HG02943 (cell line): ENCODE measurements around the gene ZP1.

Source experiments
- ATAC-seq: cut with Tn5 transposase; IDR thresholded peaks from one replicate; pipeline ENCODE4 v1.9.1; 2021; ENCODE audit warnings: mild to moderate bottlenecking, low read depth, moderate library complexity; ENCODE audit not compliant: unreplicated experiment

ZP1 gene

DNA sequence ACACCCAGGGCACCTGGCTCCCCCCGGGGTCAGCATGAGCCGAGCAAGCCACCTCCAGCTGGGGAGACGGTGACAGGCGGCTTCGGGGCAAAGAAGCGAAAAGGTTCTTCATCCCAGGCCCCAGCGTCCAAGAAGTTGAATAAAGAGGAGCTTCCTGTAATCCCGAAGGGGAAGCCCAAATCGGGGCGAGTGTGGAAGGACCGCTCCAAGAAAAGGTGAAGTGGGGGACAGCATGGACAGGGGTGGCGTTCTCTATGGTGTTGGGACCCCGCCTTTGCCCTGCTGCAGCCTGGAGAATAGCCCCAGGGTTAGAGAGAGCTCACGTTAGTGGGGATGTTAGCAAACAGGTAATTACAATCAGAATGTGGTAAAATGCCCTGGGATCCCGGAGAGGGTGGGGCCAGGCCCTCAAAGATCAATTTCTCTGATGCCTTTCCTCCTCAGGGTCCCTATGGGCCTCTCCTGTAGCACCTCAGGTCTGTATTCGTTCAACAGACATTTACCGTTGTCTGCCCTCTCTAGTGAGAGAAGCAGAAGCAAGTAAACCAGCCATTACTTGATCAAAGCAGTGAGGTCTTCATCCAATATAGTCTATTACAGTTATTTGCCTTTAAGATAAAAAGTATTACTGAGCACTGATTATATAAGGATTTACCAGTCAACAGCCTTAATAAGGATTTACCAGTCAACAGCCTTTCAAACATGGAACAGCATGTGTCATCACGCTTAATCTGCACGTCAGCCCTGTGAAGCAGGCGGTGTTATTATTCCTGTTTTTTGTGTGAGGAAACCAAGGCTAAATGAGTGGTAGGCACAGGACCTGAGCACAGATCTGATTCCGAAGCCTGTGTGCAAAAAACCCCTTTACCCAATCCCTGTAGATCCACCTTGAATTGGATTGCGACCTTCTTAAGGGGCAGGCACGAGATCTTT lies 24.4 kb upstream of the ZP1 start:
- no peak for ATAC-seq

DNA sequence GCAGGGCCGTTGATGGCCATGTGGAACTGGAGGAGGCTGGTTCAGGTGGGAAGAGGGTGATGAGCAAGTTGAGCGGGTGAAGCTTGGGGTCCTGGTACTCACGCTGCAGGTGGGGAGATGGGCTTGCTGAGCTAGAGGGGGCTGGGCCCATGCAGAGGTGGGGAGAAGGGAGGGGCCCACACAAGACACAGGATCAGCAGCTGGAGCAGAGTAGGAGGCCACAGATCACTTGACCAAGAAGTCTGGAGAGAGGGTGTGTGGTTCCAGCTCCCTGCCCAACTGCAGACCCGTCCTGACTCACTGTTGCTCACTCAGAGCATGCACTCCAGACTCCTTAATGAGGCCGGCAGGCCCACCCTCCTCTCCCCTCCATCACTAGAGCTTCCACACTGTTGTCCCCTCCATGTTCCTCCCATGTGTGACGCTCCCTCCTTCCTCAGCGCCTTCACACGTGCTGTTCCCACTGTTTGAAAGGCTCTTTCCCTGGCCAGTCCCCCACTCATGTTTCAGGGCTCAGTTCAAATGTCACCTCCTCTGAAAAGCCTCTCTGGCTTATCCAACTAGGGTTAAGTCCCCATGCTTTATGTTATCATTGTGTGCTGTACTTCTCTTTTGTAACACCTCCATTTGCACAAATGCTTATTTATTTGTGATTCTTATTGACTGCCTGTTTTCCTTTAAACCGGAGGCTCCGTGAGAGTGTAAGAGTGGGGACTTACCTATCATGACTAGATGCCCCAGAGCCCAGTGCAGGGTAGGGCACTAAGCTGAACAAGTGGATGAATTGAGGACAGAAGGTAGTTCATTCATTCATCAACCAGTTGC lies 23.1 kb upstream of the ZP1 start:
- ATAC-seq = no peak

DNA sequence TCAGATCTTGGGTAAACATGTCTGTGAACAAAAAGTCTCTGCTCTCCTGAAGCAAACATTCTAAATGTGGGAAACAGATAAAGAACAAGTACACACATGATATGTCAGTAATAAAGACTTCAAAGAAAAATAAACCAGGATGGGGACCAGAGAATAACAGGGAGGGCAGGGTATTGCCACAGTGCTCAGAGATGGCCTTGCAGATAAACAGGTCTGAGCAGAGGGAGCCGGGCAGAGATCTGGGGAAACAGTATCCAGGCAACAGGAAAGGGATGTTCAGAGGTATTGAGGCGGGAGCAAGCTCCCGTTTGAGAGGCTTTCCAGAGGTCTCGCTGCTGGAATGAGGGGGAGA lies 22.5 kb upstream of the ZP1 start:
- no peak for ATAC-seq

DNA sequence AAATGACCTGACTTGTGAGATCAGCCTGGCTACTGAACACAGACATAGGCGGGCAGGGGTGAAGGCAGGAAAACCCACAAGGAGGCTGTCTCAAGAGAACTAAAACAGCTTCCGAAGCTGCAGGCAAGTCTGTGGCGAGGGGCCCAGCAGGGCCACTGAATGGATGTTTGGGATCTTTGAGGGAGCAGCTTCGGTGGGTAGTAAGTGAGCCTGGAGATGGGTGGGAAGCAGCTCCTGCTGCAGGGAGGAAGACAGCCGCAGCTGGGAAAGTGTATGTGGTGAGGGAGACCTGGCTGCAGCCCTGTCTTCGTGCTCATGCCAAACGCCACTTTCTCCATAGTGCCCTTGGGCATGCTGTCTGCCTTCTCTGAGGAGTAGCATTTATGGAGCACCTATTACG lies 22.0 kb upstream of the ZP1 start:
- no peak for ATAC-seq

DNA sequence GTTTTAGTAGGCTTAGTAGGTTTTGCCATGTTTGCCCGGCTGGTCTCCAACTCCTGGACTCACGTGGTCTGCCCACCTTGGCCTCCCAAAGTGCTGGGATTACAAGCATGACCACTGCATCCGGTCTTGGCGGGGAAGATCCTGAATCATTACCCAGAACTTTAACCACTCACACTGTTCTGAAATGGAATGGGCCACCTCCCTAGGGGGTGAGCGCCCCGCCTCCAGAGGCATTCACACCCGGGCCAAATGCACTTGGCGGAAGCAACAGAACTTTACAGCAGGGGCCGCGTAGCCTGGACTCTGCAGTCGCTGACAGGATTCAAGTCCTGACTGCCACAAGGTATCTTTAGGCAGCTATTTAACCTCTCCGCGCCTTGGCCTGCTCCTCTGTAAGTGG lies 20.1 kb upstream of the ZP1 start:
- no peak for ATAC-seq

DNA sequence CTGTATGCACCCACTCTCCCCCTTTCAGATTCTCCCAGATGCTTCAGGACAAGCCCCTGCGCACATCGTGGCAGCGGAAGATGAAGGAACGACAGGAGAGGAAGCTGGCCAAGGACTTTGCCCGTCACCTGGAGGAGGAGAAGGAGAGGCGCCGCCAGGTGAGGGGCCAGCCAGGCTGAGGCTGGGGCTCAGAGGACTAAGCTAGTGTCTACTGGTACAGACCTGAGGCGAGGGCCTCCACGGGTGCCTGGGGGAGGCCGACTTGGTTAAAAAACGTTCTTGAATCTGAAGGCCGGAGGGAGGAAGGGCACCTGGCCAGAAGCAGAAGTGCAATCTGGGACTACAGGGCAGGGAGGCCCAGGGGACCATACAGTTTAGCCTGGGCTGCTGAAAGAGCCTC lies 19.4 kb upstream of the ZP1 start:
- ATAC-seq = no peak

DNA sequence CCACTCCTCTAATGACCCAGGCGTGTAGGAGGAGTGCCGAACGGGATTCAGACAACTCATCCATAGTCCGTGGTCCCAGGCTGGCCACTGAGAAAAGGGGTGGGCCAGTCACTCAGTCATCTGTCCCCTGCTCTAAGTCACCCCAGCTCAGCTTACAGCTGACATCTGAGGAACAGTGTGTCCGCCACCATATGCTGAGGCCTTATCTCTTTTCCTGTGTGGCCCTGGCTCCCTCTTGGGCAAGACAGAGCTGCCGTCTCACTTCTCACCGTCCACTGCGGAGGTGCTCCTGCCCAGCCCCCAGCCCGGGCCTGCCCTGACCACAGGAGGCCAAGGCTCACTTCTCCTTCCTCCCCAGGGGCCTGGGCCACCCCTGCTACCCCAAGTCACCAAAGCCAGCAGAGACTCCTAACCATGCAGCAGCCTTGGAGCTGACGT lies 18.6 kb upstream of the ZP1 start:
- ATAC-seq = no peak

DNA sequence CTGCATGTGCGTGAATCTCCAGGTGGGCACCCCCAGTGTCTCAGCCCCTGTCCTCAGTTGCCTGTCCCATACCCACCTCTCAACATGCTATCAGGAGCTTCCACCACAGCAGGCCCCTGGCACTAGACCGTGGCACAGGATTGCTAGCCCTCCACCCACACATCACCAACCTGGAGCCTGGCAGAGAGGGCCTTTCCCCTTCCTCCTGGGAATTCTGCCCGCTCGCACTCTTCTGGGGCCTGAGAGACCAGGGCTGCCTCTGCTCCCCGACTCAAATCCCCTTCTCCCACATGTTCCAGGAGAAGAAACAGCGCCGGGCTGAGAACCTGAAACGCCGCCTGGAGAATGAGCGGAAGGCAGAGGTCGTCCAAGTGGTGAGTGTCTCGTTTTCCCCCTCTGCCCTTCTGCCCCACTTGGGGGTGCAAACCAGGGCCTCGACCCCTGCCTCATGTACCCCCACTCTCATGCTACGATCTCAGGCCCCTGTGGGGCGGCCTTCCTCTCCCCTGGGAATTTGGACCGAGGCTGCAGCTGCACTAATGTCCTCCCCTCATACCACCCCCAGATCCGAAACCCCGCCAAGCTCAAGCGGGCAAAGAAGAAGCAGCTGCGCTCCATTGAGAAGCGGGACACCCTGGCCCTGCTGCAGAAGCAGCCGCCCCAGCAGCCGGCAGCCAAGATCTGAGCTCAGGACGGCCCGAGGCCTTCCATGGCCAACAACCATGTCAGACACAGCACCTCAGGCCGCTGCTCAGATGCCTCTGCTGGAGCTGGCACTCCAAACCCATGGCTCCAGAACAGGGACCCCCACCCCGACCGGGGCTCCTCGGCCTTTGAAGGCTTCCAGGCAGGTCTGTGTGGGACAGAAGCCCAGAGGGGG lies 17.5 kb upstream of the ZP1 start:
- no peak for ATAC-seq

DNA sequence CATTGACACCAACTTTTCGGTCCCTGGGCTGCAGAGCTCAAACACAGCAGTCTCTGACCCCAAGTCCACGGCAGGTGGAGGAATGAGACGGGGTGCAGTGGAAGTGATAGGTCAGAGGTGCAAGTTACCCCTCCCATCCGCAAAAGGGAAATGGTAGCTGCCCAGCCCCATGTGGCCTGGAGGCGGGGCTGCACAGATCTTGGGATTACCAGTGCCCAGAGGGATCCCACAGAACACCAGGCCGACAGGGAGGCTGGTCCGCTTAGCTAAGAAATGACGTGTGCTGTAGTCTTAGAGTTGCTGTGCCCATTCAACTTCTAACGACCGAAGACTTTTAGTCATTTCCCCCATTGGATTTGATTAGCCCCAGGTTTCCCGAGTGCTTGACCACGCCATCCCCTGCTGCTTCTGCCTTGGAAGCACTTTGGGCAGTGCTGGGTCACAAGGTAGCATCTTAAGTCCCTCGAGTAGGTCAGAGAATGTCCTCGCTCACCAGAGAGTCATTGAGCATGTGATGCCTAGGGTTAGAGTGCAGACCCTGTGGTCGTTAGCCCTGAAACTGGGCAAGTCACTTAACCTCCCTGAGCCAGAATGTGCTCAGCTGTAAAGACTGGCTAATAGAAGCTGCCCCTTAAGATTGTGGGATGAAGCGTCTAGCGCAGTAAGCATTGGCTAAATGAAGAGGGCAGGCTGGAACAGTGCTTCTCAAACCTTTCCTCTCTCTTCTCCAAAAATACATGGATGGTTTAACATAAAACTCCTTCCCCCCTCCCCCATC lies 15.8 kb upstream of the ZP1 start:
- no peak for ATAC-seq

DNA sequence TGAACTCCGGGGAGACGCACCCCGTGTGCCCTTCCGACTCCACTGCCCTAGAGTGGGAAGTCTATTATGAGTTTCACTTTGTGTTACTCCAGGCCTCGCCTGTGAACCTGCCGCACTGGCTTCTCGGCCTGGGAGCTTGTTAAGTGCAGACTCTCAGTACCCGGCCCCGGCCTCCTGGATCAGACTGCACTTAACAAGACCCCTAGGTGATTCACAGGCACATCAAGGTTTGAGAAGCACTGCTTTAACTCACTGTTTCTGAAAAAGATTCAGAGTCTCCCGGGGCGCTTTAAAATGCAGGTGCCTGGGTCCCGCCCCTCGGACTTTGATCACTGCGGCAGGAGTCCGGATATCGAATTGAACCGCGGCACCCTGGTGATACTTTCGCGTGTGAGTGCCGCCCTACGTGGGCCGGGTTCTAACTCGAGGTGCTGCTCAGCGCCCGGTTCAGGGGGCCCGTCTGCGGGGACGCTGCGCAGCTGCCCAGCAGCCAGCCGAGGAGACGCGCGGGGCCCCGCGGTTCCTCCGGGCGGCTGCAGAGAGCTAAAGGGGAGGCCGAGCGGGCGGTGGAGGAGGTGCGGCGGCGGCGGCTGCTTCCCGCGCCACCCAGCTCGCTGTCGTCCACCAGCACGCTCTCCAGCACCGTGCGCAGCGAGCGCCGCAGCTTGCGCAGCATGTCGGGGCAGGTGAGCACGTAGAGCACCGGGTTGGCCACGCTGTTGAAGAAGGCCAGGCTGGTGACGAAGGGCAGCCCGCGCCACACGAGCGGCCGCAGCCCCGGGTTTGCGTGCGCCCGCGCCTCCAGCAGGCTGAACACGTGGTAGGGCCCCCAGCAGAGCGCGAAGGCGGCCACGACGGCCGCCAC lies 15.0 kb upstream of the ZP1 start:
- no peak for ATAC-seq

DNA sequence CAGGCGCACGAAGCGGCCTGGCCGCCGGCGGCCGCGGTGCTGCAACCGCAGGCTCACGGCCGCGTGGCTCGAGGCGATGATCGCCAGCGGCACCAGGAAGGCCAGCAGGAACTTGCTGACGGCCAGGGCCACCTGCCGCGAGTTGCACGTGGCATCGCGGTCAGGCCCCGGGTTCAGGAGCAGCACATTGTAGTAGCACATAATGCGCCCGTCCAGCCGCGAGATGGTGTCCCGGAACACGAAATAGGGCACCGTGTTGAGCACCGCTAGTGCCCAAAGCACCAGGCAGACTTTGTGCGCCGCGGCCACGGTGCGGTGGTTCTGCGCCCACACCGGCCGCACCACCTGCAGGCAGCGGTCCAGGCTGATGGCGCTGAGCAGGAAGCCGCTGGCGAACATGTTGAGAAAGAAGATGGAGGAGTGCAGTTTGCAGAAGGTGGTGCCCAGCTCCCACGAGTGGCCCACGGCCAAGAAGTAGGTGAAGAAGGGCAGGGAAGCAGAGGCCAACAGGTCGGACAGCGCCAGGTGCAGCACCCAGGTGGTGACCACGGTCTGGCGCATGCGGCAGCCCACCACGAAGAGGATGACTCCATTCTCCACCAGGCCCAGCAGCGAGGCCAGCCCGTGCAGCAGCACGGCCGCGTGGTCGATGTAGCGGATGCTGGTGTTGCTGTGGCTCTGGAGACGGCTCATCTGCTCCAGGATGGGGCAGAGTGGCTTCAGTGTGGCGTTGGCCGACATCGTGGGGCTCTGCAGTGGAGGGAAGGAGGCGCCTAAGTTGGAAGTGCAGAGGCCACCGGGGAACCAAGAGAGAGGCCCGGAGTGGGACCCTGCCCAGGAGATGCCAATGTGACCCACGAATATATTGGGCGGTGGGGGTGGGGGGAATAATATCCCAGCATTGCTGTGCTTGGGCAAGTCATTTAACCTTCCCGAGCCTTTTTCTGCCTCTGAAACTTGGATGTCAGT lies 14.1 kb upstream of the ZP1 start:
- ATAC-seq = no peak

DNA sequence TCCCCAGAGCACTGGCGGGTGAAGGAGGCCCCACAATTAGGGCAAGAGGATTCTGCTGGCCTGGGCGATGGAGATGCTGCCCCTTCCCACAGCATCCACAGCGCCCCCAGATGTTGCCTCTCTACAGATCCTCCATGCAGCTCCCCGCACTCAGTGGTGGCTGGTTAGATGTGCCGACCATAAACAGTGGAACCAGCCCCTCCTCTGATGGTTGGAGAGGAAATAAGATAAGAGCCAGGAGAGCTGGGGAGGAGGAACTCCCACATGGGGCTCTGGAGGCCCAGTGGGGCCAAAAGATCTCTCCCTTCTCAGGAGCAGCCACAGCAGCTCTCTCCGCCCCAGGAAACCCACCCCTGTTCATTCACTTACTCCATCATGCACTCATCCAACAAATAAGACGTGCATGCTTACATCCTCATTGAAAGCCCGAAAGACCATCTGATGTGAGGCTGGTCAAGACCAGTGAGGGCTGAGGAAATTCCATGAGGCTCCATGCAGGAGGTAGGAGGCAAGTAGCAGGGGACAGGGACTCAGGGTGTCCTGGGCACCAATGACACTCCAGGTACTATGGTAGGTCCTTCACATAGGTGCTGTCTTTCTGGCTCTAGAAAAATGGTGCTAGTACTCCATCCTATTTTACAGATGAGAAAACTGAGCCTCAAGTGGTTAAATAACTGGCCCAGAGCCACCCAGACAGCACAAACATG lies 13.0 kb upstream of the ZP1 start:
- no peak for ATAC-seq

DNA sequence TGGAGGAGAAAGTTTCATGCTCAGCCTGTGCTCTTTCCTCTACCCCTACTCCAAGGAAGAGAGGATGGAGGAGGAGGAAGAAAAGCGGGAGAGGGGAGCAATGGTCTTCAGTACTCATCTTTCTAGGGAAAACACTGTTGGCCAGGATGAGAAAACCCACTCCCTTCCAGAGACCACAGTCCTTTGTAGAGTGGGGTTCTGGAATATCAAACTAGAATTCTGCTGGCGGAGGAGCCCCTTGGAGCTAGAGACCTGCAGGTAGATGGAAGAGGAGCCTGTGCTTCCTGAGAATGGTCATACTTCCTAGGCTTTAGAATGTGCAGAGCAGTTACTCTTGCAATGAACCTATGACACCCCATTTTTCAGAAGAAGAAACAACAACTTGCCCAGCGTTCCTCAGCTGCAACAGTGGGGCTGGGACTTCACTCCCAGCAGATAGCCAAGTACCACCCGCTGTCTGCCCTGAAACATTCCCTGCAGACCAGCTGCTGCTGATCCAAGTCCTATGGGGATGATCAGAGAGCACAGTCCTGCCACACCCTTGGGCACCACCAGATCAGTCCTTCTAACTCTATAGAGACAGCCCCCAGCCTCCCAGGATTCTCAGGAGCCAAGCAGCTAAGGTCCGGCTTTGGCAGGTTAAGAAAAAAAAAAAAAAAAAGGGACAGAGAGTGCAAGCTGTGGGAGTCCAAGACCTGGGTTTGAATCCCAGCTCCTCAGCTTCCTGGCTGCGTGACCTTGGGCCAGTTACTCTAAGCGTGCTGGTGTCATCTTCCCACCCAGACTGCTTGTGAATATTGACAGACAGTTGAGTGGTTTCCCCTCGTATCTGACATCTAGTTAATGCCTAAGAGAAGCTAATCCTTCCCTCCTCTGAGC lies 12.3 kb upstream of the ZP1 start:
- no peak for ATAC-seq

DNA sequence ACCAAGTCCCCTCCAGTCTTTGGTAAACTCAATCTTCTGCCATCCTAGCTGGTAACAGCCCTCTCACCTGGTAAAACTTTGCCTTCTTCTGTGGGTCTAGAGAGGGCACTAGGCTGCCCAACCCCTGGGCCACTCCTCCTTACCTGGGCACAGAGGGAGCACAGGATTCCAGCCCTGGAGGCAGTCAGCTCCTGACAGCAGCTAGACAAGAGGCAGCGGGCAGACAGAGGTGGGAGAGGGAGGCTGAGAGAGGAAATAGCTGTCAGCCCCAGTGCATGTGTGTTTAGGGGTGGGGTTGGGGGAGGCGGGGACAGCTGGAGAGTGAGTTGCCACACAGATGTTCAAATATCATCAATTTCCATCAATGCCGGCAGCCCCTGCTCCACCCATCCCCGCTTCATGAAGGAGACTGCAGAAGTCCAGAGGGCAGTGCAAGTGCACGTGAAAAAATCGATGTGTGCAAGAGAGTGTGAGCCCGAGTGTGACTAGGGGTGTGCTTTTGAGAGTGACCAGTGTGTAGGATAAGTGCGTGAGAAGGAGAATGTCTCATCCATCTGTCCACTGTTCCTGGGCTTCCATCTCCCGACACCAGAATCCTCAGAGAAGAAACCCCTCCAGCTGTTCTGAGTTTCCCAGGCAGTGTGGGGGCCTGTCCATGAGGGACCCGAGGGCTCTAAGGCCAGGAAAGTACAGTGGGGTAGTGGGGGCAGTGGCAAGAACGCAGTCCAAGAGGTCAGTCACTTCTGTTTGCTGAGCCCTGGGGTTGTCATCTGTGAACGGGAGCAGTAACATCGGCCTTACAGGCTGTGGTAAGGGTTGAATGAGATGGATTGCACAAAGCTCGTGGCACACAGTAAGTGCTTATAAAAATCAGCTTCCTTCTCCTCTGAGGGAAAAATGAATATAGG lies 11.4 kb upstream of the ZP1 start, which contains the start of gene PTGDR2:
TSS of gene PTGDR2 (minus strand) at position 225 of the 908 bp plus-strand sequence. CDS start 2,228 bp downstream, outside the sequence.
- ATAC-seq = no peak
